MM.1S (cell line): ENCODE results near the gene RGS7.

Source experiments
- EZH2 ChIP-seq: fragments of 300-600 bp; sonication (generic); optimal IDR thresholded peaks from 2 replicates; pipeline ENCODE3; 2017; ENCODE audit warnings: low read depth, mild to moderate bottlenecking, antibody characterized with exemption, low read length, mixed read lengths
- EZH2phosphoT487 ChIP-seq: fragments of 300-600 bp; sonication (generic); IDR thresholded peaks from 2 replicates; pipeline ENCODE4 v1.6.1; 2018; ENCODE audit warnings: antibody characterized with exemption, low read length
- TF ChIP-seq, protein P1 (sequence below): fragments of 300-600 bp; sonication (generic); IDR thresholded peaks from 2 replicates; pipeline ENCODE4 v1.5.1; 2016; ENCODE audit warnings: antibody characterized with exemption, low read length, mixed read lengths

DNA sequence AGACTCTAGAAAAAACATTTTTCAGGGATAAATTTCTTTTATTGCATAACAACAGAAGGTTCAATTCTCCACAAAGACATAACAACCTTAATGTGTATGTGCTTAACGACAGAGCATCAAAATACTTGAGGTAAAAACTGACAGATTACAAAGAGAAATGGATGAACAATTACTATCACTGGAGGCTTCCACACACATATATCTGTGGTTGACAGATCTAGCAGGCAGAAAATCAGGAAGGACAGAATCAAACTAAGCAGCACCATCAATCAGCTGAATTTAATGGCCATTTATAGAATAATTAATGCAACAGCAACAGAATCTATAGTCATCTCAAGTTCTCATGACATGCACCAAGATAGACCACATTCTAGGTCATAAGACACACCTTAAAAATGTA, 439.0 kb downstream of the RGS7 start:
- TF ChIP-seq, protein P1, sequence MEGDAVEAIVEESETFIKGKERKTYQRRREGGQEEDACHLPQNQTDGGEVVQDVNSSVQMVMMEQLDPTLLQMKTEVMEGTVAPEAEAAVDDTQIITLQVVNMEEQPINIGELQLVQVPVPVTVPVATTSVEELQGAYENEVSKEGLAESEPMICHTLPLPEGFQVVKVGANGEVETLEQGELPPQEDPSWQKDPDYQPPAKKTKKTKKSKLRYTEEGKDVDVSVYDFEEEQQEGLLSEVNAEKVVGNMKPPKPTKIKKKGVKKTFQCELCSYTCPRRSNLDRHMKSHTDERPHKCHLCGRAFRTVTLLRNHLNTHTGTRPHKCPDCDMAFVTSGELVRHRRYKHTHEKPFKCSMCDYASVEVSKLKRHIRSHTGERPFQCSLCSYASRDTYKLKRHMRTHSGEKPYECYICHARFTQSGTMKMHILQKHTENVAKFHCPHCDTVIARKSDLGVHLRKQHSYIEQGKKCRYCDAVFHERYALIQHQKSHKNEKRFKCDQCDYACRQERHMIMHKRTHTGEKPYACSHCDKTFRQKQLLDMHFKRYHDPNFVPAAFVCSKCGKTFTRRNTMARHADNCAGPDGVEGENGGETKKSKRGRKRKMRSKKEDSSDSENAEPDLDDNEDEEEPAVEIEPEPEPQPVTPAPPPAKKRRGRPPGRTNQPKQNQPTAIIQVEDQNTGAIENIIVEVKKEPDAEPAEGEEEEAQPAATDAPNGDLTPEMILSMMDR, result no peak
- TF ChIP-seq EZH2 (no peak), EZH2phosphoT487 (no peak)
